GM19372 (cell line): ENCODE results near the gene POMZP3.
"Not testable (repeated sequence)": the region's sequence is repeated elsewhere in the genome, so short reads cannot be mapped to it uniquely, and the experiment has no call there.

Source experiments
- ATAC-seq: cut with Tn5 transposase; IDR thresholded peaks from one replicate; pipeline ENCODE4 v1.9.1; 2021; ENCODE audit warnings: mild to moderate bottlenecking, low read depth, moderate library complexity; ENCODE audit not compliant: unreplicated experiment

POMZP3 gene

DNA sequence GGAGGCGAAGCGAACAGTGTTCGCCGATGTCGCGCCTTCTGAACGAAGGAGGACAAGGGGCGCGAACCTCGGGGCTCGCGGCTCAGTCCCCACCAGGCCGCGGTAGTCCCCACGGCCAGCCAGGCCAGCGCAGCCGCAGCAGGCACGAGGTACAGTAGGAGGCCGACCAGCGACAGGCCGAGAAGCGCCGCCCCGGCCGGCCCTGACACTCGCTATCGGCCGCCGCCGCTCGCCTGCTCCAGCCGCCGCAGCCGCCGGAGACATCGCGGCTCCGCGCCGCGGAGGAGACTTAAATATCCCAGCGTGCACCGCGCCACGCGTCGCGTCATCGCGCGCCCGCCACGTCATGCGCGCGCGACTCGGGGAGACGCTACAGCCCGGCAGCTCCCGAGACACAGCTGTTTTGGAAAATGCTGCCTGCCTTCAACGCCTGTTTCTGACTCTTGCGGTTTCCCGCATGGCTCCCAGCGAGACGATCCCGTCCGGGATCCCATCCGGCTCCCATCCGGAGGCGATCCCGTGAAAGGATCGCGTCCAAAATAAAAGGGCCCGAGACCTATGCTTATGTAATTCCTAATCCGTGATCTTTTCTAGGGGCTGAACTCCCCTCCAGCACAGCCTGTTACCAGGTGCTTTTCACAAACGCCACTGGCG is at the start of gene POMZP3:
TSS of gene POMZP3 (minus strand) at position 291 of the 654 bp plus-strand sequence. CDS start 1,215 bp downstream, outside the sequence.
- ATAC-seq: peak; percentile 90

DNA sequence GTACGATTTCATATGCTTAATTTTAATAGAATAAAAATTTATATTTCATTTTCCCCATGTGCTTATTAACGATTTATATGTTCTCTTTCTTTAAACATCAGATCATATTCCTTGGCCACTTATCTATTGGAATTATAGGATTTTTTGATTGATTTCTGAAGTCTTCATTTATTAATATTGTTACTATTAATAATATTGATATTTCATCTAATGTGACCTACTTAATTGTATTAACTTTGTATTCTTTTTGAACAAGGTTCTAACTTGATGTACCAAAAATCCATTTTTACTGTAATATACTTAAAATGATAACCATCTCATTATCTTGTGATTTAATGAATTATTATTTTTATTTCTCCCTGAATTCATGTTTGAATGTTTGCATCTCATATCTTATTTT is 48.7 kb upstream of the POMZP3 start:
- ATAC-seq: not testable (repeated sequence)

DNA sequence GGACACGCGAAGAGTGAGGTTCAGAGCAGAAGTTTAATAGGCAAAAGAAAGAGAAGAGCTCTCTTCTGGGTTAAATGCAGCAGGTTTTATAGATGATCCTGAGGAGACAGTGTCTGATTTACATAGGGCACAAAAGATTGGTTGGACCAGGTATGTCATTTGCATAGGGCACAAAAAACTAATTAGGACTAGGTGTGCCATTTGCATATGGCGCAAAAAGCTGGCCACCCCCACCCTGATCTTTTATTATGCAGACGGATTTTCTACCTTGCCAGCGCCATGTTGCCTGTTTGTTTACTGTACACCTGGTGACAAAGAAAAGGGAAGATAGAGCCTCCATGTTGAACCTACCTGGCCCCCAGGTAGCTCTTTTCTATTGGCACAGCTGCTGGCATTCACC is 46.3 kb upstream of the POMZP3 start:
- not testable (repeated sequence) for ATAC-seq

DNA sequence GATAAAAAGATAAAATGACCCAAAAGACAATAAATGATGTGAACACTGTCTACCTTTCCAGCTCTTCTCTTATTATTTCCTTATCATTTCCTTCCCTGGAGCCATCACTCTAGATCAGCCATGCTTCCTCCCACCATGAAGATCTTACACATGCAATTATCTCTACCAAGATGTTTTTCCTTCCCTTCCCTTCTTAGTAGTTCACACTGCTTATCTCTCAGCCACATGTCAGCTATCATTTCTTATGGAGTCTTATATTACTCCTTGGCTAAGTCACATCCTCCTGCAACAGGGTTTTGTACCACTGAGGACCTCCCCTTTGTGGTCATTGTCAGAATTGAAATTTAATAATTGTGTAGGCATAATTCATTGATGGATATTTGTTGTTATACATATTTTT is 32.1 kb upstream of the POMZP3 start:
- ATAC-seq: not testable (repeated sequence)

DNA sequence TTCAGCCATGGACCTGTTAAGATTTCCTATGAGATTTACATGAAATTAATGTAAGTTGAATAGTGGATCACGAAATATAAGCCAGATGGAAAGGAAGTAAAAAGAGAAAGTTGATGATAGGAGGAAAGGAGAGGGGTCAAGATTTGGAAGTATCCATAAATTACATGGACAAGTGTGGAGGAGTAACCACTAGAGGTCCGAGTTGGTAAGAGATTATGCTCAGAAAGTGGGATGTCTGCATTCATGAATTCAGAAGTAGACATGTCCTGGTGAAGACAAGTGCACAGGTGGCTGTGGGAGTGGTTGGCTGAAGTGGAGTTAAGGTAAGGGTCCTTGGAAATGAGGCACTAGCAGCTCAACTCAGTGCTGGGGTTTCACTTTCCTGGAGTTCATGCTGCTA is 29.3 kb upstream of the POMZP3 start:
- not testable (repeated sequence) for ATAC-seq

DNA sequence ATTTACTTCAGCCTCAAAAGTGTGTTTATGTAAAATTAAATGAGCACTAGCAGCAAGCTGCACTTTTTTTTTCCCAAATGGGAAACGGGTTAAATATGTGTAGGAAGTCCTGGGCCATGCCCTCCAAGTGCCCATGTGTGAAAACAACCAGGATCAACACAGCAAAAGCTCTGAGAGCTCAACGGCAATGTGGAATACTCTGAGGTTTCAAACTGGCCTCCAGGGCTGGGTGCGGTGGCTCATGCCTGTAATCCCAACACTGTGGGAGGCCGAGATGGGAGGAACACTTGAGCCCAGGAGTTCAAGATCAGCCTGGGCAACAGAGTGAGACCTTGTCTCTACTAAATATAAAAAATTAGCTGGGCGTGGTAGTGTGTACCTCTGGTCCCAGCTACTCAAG is 15.5 kb upstream of the POMZP3 start:
- ATAC-seq: not testable (repeated sequence)

DNA sequence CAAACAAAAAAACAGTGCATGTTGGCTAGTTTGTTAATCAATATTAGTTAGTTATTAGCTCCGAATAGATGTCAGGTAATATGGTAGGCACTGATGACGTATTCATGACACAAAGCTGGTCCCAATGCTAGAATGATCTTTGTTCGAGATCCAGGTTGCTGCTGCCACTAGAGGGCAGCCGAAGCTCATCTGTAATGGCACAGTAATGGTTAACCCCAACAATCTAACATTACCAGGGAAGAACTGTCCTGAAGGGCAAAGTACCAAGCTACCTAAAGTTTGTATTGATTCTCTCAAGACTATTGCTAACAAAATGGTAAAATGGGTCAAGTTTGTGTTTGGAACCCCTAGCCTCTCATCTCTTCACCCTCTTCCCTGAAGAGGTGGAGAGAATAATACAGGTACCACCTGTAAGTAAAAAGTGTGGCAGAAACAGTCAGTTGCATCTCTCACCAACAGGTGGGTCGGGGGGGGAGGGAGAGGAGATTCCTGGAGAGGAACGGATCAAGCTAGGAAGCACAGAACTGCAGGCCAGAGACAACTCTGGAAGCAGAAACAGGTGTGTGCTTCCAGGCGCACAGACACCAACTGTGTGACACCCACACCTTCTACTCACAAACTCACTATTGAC is 10.1 kb upstream of the POMZP3 start:
- peak; percentile 93 for ATAC-seq

DNA sequence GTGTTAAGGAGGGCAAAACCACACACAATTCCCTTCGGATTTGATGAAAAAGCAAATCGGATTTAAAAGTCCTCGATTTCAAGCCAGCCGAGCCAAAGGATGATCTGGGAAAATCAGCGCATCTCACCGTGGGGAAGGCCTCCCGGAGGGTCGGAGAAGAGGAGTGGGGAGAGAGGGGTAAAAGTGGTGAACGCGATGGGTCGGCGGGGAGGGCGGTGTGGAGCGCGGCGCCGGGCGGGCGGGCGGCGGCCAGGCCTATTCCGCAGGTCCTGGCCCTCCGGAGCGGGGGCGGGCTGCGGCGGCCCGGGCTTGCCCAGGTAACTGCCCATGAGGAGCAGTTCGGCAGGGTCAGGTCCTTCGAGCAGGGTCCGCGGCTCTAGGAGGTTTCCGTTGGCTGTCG is 498 bp downstream of the POMZP3 start:
- ATAC-seq: peak; percentile 40

DNA sequence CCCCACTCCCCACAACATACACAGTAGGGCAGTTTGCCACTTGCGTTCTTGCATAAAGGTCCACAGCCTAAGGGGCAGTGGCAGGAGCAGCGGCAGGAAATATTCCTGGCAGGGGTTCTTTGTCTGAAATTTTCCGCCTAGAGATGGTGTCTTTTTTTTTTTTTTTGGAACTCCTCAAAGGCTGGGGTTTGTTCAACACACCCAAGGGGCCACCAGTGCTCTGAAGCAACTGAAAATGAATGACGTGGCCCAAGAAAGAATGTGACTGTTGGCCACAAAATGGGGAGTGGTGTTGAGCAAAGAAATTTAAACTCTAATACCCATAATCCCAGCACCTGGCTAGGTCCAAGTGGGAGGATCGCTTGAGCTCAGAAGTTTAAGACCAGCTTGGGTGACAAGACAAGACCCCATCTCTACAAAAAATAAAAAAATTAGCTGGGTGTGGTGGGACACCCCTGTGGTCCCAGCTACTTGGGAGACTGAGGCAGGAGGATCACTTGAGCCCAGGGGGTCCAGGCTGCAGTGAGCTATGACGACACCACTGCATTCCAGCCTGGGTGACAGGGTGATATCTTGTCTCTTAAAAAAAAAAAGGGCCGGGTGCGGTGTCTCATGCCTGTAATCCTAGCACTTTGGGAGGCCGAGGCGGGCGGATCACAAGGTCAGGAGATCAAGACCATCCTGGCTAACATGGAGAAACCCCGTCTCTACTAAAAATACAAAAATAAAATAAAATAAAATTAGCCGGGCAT is 7.5 kb downstream of the POMZP3 start:
- ATAC-seq: not testable (repeated sequence)

DNA sequence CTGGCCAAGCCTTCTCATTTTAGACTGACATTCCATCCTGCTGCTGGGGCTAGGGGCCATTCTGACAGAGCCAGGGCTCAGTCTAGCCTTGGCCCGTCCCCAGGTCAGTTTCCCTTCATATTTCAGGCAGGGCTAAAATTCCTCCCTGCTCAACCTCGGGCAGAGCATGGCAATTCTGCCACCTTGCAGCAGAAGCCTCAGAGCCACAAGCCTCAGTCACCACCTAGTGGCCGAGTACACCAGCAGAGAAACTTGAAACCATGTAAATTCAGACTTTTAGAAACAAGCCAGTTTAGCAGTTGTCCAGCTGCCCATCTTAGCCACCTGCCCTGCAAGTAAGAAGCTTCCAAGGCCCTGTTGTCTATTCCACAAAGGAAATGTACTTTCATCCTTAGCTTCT is 13.3 kb downstream of the POMZP3 start:
- not testable (repeated sequence) for ATAC-seq

DNA sequence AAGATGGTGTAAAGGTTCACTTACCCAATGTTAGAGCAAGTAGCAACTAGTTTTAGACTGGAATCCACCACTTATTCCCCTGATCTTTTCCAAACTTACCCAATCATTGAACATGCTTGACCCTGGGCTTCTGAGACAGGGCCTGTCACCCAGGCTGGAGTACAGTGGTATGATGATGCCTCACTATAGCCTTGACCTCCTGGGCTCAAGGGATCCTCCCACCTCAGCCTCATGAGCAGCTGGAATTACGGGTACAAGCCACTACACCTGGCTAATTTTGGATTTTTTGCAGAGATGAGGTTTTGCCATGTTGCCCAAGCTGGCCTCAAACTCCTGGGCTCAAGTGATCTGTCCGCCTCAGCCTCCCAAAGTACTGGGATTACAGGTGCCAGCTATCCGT is 14.8 kb downstream of the POMZP3 start:
- ATAC-seq: not testable (repeated sequence)

DNA sequence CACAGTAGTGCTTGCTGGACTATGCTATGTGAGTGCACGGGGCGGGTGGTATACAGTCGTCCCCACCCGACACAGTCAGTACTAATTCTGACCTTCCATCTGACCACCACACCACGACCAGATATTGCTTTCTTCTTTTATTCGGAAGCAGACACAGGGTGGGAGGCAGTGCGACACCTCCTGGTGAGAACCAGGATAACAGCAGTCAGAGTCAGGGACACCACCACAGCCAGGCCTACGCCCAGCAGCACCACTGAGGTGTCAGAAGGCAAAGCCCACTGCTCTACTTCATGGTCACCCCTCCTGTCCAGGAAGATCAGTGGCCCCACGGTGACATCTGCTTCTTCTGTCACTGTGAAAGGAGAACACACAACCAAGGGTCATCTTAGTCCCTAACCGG is 17.2 kb downstream of the POMZP3 start:
- ATAC-seq: not testable (repeated sequence)

DNA sequence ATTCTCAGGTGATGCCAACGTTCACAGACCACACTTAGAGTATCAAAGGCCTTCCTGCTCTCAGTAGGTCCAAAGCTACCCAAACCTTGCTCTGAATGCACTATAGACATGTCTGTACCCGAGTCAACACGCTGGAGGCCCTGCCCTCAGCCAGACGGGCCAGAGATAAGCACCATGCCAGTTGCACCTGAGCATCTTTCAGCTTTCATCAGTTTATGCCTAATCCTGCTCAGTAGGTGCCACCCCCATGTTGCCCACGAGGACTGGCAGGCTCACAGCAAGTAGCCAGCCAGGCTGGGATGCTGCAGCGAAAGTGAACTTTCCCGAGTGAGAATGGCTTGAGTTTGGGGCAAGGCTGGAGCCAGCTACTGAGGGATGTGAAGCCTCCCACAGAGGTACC is 18.6 kb downstream of the POMZP3 start:
- not testable (repeated sequence) for ATAC-seq

DNA sequence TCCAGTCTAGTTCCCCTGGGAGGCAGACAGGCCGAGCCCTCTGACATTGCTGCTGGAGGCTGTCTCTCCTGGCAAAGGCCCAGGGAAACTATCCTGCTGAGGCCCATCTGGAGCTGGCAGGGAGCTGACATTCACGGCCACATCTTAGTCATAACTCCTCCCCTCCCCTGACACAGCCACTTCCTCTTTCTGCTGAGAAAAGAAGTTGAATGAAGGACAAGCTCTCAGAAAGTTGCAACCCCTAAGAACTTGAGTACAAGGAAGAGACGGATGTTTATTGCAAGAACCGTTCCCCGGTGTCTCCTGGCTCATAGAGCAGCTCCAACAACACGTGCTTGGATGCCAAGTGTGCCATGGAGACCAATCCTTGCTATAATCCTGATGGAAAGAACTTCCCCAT is 21.1 kb downstream of the POMZP3 start:
- peak; percentile 96 for ATAC-seq

DNA sequence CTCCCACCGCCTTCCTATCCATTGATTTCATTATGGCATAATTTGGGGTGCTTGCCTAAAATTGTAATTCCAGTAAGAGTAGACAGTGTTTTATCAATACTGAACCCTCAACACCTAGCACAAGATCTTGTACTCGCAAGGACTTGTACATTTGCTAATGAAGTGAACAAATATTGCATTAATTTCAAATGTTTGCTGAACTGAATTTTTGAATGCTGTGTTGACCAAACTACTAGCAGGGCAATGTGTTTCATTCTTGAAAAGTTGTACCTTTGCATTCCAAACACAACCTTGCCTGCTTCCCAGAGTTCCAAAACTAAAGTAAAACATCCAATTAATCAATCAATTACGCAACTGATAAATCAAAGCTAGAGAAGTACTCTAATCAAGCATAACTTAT is 26.4 kb downstream of the POMZP3 start:
- ATAC-seq: not testable (repeated sequence)

DNA sequence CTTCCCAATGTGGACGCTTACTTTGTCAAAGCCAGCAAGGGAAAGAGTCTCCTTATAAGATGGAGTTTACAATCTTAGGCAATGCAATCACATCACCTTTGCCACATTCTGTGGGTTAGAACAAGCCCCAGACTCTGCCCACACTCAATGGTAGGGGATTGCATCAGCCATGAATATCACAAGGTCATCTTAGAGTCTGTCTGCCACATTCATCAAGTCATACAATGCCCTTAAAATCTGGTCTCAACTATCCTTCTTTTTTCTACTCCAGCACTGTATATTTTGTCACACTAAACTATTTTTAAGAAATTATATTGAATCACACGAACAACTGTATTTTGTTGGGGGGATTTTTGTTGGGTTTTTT is 27.0 kb downstream of the POMZP3 start:
- ATAC-seq: not testable (repeated sequence)

DNA sequence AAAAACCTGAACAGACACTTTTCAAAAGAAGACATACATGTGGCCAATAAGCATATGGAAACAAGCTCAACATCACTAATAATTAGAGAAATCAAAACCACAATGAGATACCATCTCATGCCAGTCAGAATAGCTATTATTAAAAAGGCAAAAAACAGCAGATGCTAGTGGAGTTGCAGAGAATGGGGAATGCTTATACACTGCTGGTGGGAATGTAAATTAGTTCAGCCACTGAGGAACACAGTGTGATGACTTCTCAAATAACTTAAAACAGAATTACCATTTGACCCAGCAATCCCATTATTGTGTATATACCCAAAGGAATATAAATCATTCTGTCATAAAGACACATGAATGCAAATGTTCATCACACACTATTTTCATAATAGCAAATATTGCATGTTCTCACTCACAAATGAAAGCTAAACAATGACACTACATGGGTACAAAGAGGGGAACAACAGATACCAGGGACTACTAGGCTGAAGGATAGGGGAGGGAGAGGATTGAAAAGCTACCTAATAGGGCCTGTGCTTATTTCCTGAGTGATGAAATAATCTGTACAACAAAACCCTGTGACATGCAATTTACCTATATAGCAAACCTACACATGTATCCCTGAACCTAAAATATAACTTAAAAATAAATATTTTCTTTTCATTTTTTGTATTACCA is 28.4 kb downstream of the POMZP3 start:
- ATAC-seq: not testable (repeated sequence)

DNA sequence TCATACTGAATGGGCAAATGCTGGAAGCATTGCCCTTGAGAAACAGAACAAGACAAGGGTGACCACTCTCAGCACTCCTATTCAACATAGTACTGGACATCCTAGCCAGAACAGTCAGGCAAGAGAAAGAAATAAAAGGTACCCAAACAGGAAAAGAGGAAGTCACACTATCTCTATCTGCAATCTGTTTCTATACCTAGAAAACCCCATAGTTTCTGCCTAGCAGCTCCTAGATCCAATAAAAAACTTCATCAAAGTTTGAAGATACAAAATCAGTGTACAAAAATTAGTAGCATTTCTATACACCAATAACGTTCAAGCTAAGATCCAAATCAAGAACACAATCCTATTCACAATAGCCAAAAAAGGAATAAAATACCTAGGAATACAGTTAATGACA is 29.8 kb downstream of the POMZP3 start:
- not testable (repeated sequence) for ATAC-seq

DNA sequence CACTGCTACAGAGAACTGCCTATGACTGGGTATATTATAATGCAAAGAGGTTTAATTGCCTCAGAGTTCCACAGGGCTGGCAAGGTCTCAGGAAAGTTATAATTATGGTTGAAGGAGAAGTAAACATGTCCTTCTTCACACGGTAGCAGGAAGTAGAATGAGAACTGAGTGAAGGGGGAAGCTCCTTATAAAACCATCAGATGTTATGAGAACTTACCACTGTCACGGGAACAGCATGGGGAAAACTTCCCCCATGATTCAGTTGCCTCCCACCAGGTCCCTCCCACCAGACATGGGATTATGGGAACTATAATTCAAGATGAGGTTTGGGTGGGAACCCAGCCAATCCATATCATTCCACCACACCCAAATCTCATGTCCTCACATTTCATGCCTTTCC is 34.4 kb downstream of the POMZP3 start:
- ATAC-seq: not testable (repeated sequence)

DNA sequence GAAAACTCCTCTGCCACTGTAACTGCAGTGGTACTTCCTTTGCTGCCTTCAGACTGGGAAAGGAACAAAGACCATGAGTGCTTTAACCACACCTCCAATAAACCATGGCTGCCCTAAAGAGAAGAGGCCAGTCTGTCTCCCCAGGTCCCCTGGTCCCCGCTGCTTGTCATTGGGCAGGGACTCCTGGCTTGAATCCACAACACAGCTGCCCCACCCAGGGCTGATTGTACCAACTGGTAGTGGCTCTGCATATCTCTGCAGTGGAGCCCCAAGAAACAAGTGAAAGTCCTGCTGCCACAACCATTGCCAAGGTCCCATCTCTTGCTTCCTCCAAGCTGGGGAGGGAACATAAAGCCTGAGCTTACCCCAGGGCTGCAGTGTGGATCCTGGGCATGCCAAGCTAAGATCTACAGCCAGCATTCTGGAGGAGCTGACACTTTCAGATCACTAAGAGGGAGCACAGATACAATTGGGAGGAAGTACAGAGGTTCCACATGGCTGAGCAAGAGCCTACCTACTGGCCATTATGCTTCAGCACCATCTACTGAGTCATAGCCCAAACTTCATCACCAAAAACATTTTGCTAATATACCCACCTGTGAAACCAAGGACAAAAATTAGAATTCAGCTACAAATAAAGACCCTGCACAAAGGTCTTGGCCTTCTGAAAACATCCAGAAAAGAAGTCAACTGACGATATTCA is 35.3 kb downstream of the POMZP3 start:
- peak; percentile 71 for ATAC-seq
